GM19372 (cell line): ENCODE data around the gene TMEM121B.

Experiments used
- ATAC-seq: cut with Tn5 transposase; IDR thresholded peaks from one replicate; pipeline ENCODE4 v1.9.1; 2021; ENCODE audit warnings: mild to moderate bottlenecking, low read depth, moderate library complexity; ENCODE audit not compliant: unreplicated experiment

TMEM121B gene

GRCh38 chr22:17113600-17113999 is 7.6 kb downstream of the TMEM121B start:
- no peak for ATAC-seq

- no peak for ATAC-seq
These were observed 8.6 kb downstream of the TMEM121B start for GRCh38 chr22:17112491-17113042.

DNA sequence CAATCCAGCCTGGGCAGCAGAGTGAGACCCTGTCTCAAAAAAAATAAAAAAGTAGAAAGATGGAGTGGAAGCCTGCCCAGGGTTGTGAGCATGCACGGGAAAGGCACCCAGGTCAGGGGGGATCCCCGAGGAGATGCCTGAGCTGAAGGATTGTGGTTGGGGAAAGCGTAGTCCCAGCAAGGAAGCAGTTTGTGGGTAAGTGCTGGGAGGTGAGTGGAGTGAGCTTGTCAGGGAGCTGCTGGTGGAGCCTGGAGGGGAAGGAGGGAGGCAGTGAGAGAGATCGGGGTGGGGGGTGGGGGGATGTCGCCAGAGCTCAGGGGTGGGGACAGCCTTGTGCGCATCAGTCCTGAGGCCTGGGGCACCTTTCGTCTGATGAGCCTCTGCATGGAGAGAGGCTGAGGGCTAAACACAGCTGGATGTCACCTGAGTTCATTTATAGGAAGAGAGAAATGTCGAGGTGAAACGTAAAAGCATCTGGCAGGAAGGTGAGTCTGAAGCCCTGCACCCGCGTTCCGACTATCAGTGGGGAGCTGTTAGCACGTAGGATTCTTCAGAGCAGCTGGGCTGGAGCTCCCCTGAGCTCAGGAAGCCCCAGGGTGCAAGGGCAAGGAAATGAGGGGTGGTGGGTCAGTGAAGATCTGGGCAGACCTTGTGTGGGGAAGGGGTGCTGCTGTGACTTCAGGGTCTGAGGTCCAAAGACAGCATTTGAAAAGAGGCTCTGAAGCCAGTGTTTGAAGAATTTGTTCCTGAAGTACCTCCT is 10.2 kb downstream of the TMEM121B start:
- no peak for ATAC-seq

DNA sequence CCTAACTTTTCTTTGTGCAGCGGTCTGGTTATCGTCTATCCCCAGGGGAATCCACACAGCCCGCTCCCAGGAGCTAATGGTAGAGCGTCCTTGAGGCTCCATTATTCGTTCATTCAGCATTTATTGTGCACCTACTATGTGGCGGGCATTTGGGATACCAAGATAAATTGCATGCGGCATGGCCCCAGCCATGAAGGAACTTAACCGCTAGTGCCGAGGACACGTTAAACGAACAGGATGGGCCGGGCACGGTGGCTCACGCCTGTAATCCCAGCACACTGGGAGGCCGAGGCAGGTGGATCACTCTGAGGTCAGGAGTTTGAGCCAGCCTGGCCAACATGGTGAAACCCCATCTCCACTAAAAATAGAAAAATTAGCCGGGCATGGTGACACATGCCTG is 11.2 kb downstream of the TMEM121B start:
- ATAC-seq = no peak

GRCh38 chr22:17109113-17109865 is 11.9 kb downstream of the TMEM121B start:
- ATAC-seq = no peak

DNA sequence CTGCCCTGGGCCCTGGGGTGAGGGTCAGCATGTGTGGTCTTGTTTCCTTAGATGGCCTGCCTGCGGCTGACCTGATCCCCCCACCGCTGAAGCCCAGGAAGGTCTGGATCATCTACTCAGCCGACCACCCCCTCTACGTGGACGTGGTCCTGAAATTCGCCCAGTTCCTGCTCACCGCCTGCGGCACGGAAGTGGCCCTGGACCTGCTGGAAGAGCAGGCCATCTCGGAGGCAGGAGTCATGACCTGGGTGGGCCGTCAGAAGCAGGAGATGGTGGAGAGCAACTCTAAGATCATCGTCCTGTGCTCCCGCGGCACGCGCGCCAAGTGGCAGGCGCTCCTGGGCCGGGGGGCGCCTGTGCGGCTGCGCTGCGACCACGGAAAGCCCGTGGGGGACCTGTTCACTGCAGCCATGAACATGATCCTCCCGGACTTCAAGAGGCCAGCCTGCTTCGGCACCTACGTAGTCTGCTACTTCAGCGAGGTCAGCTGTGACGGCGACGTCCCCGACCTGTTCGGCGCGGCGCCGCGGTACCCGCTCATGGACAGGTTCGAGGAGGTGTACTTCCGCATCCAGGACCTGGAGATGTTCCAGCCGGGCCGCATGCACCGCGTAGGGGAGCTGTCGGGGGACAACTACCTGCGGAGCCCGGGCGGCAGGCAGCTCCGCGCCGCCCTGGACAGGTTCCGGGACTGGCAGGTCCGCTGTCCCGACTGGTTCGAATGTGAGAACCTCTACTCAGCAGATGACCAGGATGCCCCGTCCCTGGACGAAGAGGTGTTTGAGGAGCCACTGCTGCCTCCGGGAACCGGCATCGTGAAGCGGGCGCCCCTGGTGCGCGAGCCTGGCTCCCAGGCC is 12.7 kb downstream of the TMEM121B start:
- no peak for ATAC-seq

- no peak for ATAC-seq
These were observed 13.7 kb downstream of the TMEM121B start for GRCh38 chr22:17107547-17107810.

- no peak for ATAC-seq
These were observed 14.2 kb downstream of the TMEM121B start for GRCh38 chr22:17106785-17107546.

DNA sequence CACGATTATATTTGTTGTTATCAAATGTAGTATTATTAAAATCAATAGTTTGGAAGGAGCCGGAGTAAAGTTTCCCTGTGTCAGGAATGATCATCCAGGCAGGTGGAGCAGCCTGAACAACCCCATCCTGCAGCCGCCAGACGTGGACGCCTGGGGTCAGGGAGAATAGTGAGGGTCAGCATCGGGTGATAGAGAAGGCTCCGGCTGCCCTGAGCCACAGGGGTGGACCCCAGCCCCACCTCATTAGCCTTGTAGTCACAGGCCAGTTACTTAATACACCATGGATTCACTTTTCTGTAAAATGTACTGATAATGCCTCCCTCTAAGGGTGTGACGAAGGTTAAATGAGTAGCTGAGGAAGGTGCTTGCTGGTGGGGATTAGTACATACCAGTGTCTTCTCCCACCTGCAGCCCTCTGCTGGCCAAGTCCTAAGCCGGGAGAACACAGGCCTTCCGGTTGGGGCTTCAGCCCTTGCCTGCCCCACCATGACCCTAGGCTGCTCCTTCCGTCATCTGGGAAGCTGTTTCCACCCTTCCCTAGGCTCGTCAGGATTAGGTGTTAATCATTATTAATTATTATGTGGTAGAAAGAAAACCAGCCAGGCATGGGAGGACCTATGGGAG is 14.9 kb downstream of the TMEM121B start:
- no peak for ATAC-seq

- no peak for ATAC-seq
These were observed 15.7 kb downstream of the TMEM121B start for GRCh38 chr22:17105143-17106129.

DNA sequence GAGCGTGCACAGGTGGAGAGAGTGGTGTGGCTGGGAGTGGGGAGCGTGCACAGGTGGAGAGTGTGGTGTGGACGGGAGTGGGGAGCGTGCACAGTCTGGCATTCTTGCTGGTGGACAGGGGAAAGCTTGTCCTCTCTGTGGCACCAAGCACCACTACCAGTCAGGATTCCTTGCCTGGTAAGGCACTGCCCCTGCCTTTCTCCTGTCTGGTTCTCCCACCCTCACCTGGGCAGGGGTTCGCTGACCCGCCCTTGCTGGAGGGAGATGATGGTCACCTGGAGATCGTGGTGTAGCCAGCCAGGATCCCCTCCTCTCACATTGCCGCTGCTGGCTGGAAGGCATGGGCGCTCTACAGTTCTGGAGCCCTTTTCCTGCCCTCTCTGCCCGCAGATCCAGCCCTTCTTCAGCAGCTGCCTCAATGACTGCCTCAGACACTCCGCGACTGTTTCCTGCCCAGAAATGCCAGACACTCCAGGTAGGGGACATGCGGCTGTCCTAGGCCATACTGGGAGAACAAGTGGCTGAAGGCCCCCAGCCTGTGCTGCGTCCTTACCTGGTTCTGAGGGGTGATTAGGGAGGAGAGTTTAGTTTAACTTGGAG is 16.7 kb downstream of the TMEM121B start:
- ATAC-seq = no peak

DNA sequence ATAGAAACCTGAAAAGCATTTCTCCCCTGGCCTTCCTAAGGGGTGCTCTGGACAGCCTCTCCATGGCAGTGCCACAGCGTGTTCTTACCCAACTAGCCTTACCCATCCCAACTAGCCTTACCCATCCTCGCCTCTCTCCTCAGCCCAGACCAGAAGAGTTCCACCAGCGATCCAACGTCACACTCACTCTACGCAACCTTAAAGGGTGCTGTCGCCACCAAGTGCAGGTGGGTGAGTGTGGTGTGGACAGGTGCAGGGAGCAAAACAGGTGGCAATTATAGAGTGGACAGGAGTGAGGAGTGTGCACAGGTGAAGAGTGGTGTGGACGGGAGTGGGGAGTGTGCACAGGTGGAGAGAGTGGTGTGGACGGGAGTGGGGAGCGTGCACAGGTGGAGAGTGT is 17.8 kb downstream of the TMEM121B start:
- no peak for ATAC-seq

DNA sequence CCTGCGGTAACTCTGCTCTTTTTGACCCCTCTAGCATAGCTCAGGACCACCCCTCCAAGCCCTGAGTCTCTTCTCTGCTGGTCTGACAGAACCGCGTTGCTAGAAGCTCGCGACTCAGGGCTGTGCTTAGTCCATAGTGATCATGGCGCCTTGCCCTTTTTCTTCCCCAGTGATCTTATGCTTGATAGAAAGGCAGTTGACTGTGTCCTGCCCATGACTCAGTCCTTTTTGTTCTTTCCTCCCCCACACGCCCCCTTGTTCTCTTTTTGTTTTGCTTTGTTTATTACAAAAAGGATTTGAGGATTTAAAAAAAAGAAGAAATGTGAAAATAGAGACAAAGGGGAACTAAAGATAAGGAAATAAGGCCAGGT is 18.9 kb downstream of the TMEM121B start:
- ATAC-seq = no peak

DNA sequence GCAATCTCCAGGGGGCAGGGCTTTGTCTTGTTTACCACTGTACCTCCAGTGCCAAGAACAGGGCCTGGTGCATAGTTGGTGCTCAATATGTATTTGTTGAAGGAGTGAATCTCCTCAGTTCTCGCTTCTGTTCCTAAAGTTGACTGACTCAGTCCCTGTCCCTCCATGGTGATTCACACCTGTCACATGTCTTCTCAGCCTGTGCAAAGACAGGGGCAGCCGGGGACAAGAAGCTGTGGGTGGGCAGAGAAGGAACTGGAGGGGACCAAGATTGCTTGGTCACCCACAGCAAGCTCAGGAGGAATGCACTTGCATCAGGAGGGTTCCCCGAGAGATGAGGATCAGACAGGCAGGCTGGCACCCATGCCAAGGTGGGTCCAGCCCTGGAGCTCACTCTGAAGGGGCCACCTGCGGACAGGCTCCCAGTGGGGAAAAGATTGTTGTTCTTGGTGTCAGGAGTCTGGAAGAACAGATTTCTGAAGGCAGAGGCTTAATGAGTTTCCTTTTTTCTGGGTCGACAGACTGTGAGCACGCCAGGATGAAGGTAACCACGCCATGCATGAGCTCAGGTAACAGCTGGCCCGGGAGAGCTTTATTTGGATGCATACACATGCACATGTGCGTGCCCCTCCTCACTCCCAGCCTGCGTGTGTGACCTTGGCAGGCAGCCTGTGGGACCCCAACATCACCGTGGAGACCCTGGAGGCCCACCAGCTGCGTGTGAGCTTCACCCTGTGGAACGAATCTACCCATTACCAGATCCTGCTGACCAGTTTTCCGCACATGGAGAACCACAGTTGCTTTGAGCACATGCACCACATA is 19.5 kb downstream of the TMEM121B start:
- ATAC-seq = no peak

DNA sequence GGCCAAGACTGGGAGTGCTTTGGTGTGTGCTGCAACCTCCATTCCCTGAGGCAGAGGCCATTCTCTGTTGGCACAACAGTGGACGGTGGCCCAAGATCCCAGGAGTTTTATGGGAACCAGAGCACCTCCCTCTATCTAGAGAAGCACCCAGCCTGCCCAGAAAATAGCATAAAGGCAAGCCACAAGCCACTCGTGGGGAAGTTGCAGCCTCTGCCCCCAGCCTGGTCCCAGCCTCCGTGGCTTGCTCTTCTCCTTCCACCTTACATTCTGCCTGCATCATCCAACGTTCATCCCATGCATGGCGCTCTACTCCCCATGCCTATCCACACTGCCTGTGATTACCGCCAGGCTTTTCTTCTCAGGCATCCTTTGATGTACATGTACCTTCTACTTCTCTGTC is 20.5 kb downstream of the TMEM121B start:
- no peak for ATAC-seq

DNA sequence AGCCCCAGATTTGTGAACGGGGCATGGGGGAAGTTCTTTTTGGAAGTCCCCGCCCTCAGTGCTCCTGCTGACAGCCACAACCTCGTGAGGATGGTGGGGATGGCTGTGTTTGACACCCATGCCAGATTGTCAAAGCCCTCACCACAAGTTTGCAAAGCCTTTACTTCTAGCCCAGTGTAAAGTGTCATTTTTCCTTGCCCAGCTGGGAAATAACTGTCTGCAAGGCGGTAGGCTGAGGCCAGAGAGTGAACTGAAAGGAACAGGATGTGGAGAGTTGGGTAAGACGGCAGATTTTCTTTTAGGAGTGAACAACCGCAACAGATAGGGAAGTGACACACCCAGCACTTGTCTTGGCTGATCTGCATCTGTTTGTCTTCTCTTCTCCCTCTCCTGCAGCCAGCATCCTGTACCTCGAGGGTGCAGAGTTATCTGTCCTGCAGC is 22.8 kb downstream of the TMEM121B start:
- no peak for ATAC-seq

DNA sequence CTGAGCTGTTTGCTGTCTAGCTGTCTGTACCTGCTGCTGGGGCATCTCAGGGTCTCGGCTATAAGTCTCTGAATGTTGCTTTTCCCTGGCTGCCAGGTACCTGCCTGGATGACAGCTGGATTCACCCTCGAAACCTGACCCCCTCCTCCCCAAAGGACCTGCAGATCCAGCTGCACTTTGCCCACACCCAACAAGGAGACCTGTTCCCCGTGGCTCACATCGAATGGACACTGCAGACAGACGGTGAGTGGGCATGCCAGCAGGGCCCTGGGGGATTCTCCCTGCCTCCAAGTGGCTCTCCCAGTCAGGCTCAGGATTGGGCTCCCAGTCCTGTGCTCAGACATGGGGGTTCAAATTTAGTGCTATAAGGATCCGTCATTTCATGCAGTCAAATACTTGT is 23.5 kb downstream of the TMEM121B start:
- no peak for ATAC-seq
